Right lobe of liver (tissue), 4 donors: ENCODE data around the gene FRMD4A.

Source experiments
- CTCF ChIP-seq, 4 donors: fragments of 200-600 bp in 3 of 4; fragments of 450-650 bp in 1 of 4; IDR thresholded peaks; one replicate each; pipeline versions ENCODE4 v1.5.1 to v1.8.0; 2016 to 2022; ENCODE audit warnings: antibody characterized with exemption in 4 of 4, mild to moderate bottlenecking in 2 of 4
- POLR2A ChIP-seq: fragments of 450-650 bp; IDR thresholded peaks from one replicate; pipeline ENCODE4 v1.6.1; 2017; ENCODE audit warnings: antibody characterized with exemption, mild to moderate bottlenecking
- donor health status: DM: no; HTN: no; CAD: no.
- donor health status: DM: no; HTN: no; CAD: no.
- donor health status: DM: no; HTN: yes; CAD: no.

DNA sequence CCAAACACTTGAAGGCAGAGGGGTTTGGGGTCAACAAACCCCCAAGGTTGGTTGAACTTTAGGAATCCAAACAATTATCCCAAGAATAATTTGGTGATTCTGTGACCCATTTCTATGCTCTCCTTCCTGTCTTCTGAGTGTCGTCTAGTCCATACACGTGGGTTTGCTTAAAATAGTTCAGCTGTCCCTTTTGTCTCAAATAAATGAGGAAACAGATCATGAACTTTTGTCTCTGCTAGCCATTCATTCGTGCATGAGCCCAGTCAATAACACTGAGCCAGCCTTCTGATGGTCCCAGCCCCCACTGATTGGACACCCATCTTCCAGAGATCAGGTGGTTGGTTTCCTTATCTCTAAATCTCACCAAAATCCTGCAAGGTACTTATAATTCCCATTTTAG is 488.6 kb downstream of the FRMD4A start:
- TF ChIP-seq CTCF (IDR thresholded peaks at IDR 0.05) (no peak), POLR2A (no peak)
